HepG2 (cell line): ENCODE data around the gene PRKAR1A. TPM values are rescaled to one million over a fixed set of nuclear protein-coding genes. Genes with fewer than 3 reads are reported as not detected.

Experiments used
- ASH2L ChIP-seq: fragments of 300-600, 200-600 bp; sonication (generic); IDR thresholded peaks from 2 replicates; pipeline ENCODE4 v1.7.0; 2017; ENCODE audit warnings: low read depth, mild to moderate bottlenecking, moderate library complexity, mixed read lengths, low read length; ENCODE audit not compliant: insufficient read length
- ATF4 ChIP-seq, 2 experiments: fragments of 450-650 bp in 1 of 2; sonication (generic) in 1 of 2; formaldehyde crosslinking; IDR thresholded peaks; 2 replicates each; pipeline versions ENCODE4 v1.5.0 to v1.8.0; 2020 to 2022; ENCODE audit warnings: mild to moderate bottlenecking in 1 of 2, missing genetic modification reagents in 1 of 2
- E2F1 ChIP-seq: sonication (generic); formaldehyde crosslinking; IDR thresholded peaks from 2 replicates; pipeline ENCODE4 v1.5.0; 2020; ENCODE audit warnings: missing genetic modification reagents
- ERF ChIP-seq: IDR thresholded peaks from 2 replicates; pipeline ENCODE4 v1.6.1; 2018; ENCODE audit warnings: missing biosample characterization, missing genetic modification reagents
- FOXP4 ChIP-seq: sonication (generic); formaldehyde crosslinking; IDR thresholded peaks from 2 replicates; pipeline ENCODE4 v1.4.0; 2020; ENCODE audit warnings: missing genetic modification reagents
- HDAC1 ChIP-seq: sonication (generic); formaldehyde crosslinking; IDR thresholded peaks from 2 replicates; pipeline ENCODE4 v1.5.1; 2020; ENCODE audit warnings: mild to moderate bottlenecking, missing genetic modification reagents
- HMG20B ChIP-seq: conservative IDR thresholded peaks from 2 replicates; pipeline ENCODE4 v1.6.1; 2016; ENCODE audit warnings: missing genetic modification reagents, missing compliant biosample characterization
- ISL2 ChIP-seq: sonication (generic); formaldehyde crosslinking; IDR thresholded peaks from 2 replicates; pipeline ENCODE4 v1.5.0; 2020; ENCODE audit warnings: missing genetic modification reagents
- LCORL ChIP-seq, 2 experiments: fragments of 450-650 bp in 1 of 2; sonication (generic) in 1 of 2; formaldehyde crosslinking in 1 of 2; IDR thresholded peaks; 2 replicates each; pipeline versions ENCODE4 v1.5.0 to v1.6.1; 2017 to 2020; ENCODE audit warnings: antibody characterized with exemption in 1 of 2, missing genetic modification reagents in 1 of 2
- NCOA1 ChIP-seq: sonication (generic); formaldehyde crosslinking; IDR thresholded peaks from 2 replicates; pipeline ENCODE4 v1.9.0; 2021; ENCODE audit warnings: missing genetic modification reagents
- NR2F6 ChIP-seq, 2 experiments: IDR thresholded peaks; 2 replicates each; pipeline ENCODE4 v1.6.1; 2016; ENCODE audit warnings: antibody characterized with exemption in 1 of 2, mild to moderate bottlenecking in 1 of 2
- SMAD9 ChIP-seq: sonication (generic); formaldehyde crosslinking; IDR thresholded peaks from 2 replicates; pipeline ENCODE4 v1.5.1; 2020; ENCODE audit warnings: mild to moderate bottlenecking, missing genetic modification reagents
- ZFP90 ChIP-seq: sonication (generic); formaldehyde crosslinking; IDR thresholded peaks from 2 replicates; pipeline ENCODE4 v1.8.0; 2022; ENCODE audit warnings: missing genetic modification reagents, mild to moderate bottlenecking, inconsistent platforms, borderline replicate concordance
- ZNF230 ChIP-seq: sonication (generic); formaldehyde crosslinking; IDR thresholded peaks from 2 replicates; pipeline ENCODE4 v1.4.0; 2020; ENCODE audit warnings: mild to moderate bottlenecking, missing genetic modification reagents
- ZNF343 ChIP-seq: sonication (generic); formaldehyde crosslinking; IDR thresholded peaks from 2 replicates; pipeline ENCODE4 v1.4.0; 2020; ENCODE audit warnings: mild to moderate bottlenecking, missing genetic modification reagents
- ZNF354B ChIP-seq: sonication (generic); formaldehyde crosslinking; IDR thresholded peaks from 2 replicates; pipeline ENCODE4 v1.8.0; 2022; ENCODE audit warnings: mild to moderate bottlenecking, missing genetic modification reagents
- ZNF784 ChIP-seq: sonication (generic); formaldehyde crosslinking; IDR thresholded peaks from 2 replicates; pipeline ENCODE4 v1.5.1; 2020; ENCODE audit warnings: missing genetic modification reagents, mild to moderate bottlenecking, borderline replicate concordance
- ZSCAN5A ChIP-seq: sonication (generic); formaldehyde crosslinking; IDR thresholded peaks from 2 replicates; pipeline ENCODE4 v1.8.0; 2022; ENCODE audit warnings: mild to moderate bottlenecking, missing genetic modification reagents, borderline replicate concordance
- polyA plus RNA-seq, 8 experiments: library from polyadenylated mRNA; depleted of rRNA in 3 of 8; stranded (reverse) in 7 of 8; unstranded in 1 of 8; fragments of >200 nt; fragmentation: Illumina TruSeq in 4 of 8; extraction: Trizol in 4 of 8; gene quantifications; 2 replicates each; pipeline versions ENCODE4 v1.2.1 to v1.2.3, GENCODE V29; 2011 to 2016; ENCODE audit warnings: low read depth in 4 of 8, missing spikeins in 1 of 8, mixed read lengths in 1 of 8; ENCODE audit not compliant: insufficient read depth in 1 of 8
- total RNA-seq, 5 experiments: library from RNA; depleted of rRNA; stranded (reverse); fragments of >200 nt; fragmentation: Illumina TruSeq; extraction: Trizol; gene quantifications; 2 replicates each; pipeline ENCODE4 v1.2.3, GENCODE V29; 2016; ENCODE audit warnings: low read depth in 1 of 5

The PRKAR1A gene
- total and polyA plus RNA-seq, 2 of the 13 experiments (the other 11 are each of a cell fraction or from before 2014, with no cell fraction given): 265 to 266 TPM

- TF ChIP-seq ISL2 (peak; percentile 76), ZNF784 (CRISPR knock-in tag) (peak; percentile 50; the same call in 1 of the 2 replicates), ZNF343 (CRISPR knock-in tag) (peak; percentile 67; the same call in 1 of the 2 replicates), HDAC1 (CRISPR knock-in tag) (peak; percentile 72; the same call in 1 of the 2 replicates), NCOA1 (CRISPR knock-in tag) (0 out of 2 replicates have a peak, but pooled peaks have one; percentile 44), SMAD9 (CRISPR knock-in tag) (0 out of 2 replicates have a peak, but pooled peaks have one; percentile 17), NR2F6 (IDR thresholded peaks at IDR 0.05) (peak; percentile 73), NR2F6 (CRISPR knock-in tag; IDR thresholded peaks at IDR 0.05) (peak; percentile 75; the same call in 1 of the 2 replicates), FOXP4 (CRISPR knock-in tag) (peak; percentile 84), E2F1 (CRISPR knock-in tag) (no peak), LCORL (IDR thresholded peaks at IDR 0.05) (no peak), LCORL (CRISPR knock-in tag; IDR thresholded peaks at IDR 0.05) (peak; percentile 48; the same call in 1 of the 2 replicates), ASH2L (peak; percentile 42), ZFP90 (CRISPR knock-in tag) (no peak), ZSCAN5A (CRISPR knock-in tag) (peak; percentile 69; the same call in 1 of the 2 replicates), ERF (CRISPR knock-in tag) (peak; percentile 73), ZNF354B (CRISPR knock-in tag) (no peak), ATF4 (CRISPR knock-in tag; IDR thresholded peaks at IDR 0.05) (peak in 1 of 2 experiments; percentile 38; a peak in 1 of 4 replicates), HMG20B (CRISPR knock-in tag) (no peak), ZNF230 (CRISPR knock-in tag) (peak; percentile 54; the same call in 1 of the 2 replicates)
Measured at GRCh38 chr17:68584581-68585303, 72.5 kb downstream of the PRKAR1A start (continued).
